GM12891 (cell line): ENCODE results near the gene C1GALT1.

Source experiments
- POLR2A ChIP-seq: IDR thresholded peaks from 2 replicates; pipeline ENCODE4 v1.6.1; 2011; ENCODE audit warnings: low read depth, low read length, control low read depth
- POLR2AphosphoS5 ChIP-seq: IDR thresholded peaks from 2 replicates; pipeline ENCODE4 v1.6.1; 2011; ENCODE audit warnings: low read depth, low read length, control low read depth
- SPI1 ChIP-seq: IDR thresholded peaks from 2 replicates; pipeline ENCODE4 v1.6.1; 2011; ENCODE audit warnings: low read depth, low read length, control low read depth
- TAF1 ChIP-seq: IDR thresholded peaks from 2 replicates; pipeline ENCODE4 v1.6.1; 2011; ENCODE audit warnings: low read depth, low read length, control low read depth

DNA sequence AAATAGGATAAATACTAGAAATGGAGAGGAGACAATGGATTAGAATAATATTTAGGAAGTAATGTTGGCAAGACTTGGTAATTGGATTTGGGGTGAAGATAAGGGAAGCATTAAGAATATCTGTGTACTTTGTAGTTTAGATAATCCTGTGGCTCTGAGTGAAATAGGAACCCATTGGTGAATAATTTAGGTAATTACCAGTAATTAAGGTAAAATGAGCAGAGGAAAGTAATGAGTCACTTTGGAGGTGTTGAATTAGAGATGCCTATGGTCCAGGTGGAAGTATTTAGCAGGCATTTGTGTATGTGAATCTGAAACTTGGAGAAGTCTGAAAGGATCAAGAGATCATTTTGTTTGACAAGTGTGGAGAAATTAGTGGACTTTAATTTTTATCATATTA, 5.7 kb downstream of the C1GALT1 start:
- TF ChIP-seq POLR2A (no peak), POLR2AphosphoS5 (no peak), TAF1 (no peak), SPI1 (no peak)
